ENCODE results near the gene LMBR1.

GRCh38 chr7:156819733-156820295 is 73.2 kb downstream of the LMBR1 start:
- TF ChIP-seq FOXM1 (IDR thresholded peaks at IDR 0.05; ENCODE audit: borderline replicate concordance) (no peak), SUZ12 (IDR thresholded peaks at IDR 0.05) (no peak), TARDBP (IDR thresholded peaks at IDR 0.05) (no peak), L3MBTL2 (conservative IDR thresholded peaks at IDR 0.05) (no peak)
